H1 (cell line): ENCODE measurements around the gene DCTPP1. TPM values are rescaled to one million over a fixed set of nuclear protein-coding genes. Genes with fewer than 3 reads are reported as not detected.

Source experiments
- CTCF ChIA-PET: fragments of 300-600 bp; sonication (Branson Sonifier 250); formaldehyde crosslinking; loops from one replicate; lab custom pipeline; 2021; ENCODE audit not compliant: partially characterized antibody; lab: Charles Lee
- POLR2A ChIA-PET: fragments of 300-600 bp; sonication (Branson Sonifier 250); formaldehyde crosslinking; loops from one replicate; lab custom pipeline; 2021; ENCODE audit warnings: inconsistent platforms; ENCODE audit not compliant: partially characterized antibody; lab: Charles Lee
- DNase-seq, 2 experiments: peaks; one replicate each; pipeline versions ENCODE4 v3.0.0 to v3.0.0-alpha.2; 2010 to 2022; ENCODE audit warnings: low spot score in 2 of 2, low read depth in 1 of 2, mixed read lengths in 1 of 2
- FAIRE-seq: peaks from 2 replicates; lab custom pipeline; 2011; peaks lifted over from hg19 to GRCh38; lab: Jason Lieb, UNC
- H2AFZ ChIP-seq: 2 replicates; pipeline ENCODE4 v1.8.1; 2012; ENCODE audit warnings: low read length, inconsistent platforms
- H2AK5ac ChIP-seq: 2 replicates; pipeline ENCODE4 v1.6.1; 2013; ENCODE audit warnings: low read depth, low read length
- H2BK120ac ChIP-seq: replicated peaks from 2 replicates; pipeline ENCODE3; 2013; ENCODE audit warnings: low read depth, low read length, inconsistent platforms
- H2BK12ac ChIP-seq: 2 replicates; pipeline ENCODE4 v1.6.1; 2013; ENCODE audit warnings: low read depth, low read length
- H2BK15ac ChIP-seq: 2 replicates; pipeline ENCODE4 v1.6.1; 2013; ENCODE audit warnings: low read length
- H2BK20ac ChIP-seq: 2 replicates; pipeline ENCODE4 v1.6.1; 2013; ENCODE audit warnings: low read length
- H2BK5ac ChIP-seq: 2 replicates; pipeline ENCODE4 v1.6.1; 2013; ENCODE audit warnings: low read depth, low read length
- H3K14ac ChIP-seq: 2 replicates; pipeline ENCODE4 v1.6.1; 2013; ENCODE audit warnings: inconsistent platforms; ENCODE audit not compliant: insufficient read length
- H3K18ac ChIP-seq: 2 replicates; pipeline ENCODE4 v1.6.1; 2013; ENCODE audit warnings: low read length; ENCODE audit errors: extremely low read depth
- H3K23ac ChIP-seq: 2 replicates; pipeline ENCODE4 v1.6.1; 2013; ENCODE audit warnings: inconsistent platforms; ENCODE audit not compliant: insufficient read length
- H3K23me2 ChIP-seq: 2 replicates; pipeline ENCODE4 v1.6.1; 2013; ENCODE audit warnings: low read depth, low read length
- H3K27ac ChIP-seq: 2 replicates; pipeline ENCODE4 v1.6.1; 2011; ENCODE audit warnings: low read depth, low read length, inconsistent platforms
- H3K27me3 ChIP-seq, 4 experiments: replicated peaks in 1 of 4; 1 replicate in 1 of 4; 2 replicates in 3 of 4; pipeline versions ENCODE4 v1.6.1 to v1.8.1; 2011 to 2013; ENCODE audit warnings: low read length in 3 of 4, mild to moderate bottlenecking in 3 of 4, inconsistent platforms in 2 of 4, mixed read lengths in 2 of 4, moderate library complexity in 1 of 4; ENCODE audit not compliant: control insufficient read depth in 3 of 4, insufficient read depth in 3 of 4; ENCODE audit errors: extremely low read depth in 1 of 4
- H3K36me3 ChIP-seq, 4 experiments: 2 replicates each; pipeline versions ENCODE4 v1.6.1 to v1.8.1; 2011 to 2013; ENCODE audit warnings: mild to moderate bottlenecking in 4 of 4, low read length in 3 of 4, moderate library complexity in 2 of 4, control low read depth in 1 of 4, inconsistent platforms in 1 of 4; ENCODE audit not compliant: insufficient read depth in 4 of 4, control insufficient read depth in 2 of 4
- H3K4ac ChIP-seq: replicated peaks from 2 replicates; pipeline ENCODE3; 2013; ENCODE audit warnings: low read length, low read depth, mixed read lengths, inconsistent platforms; ENCODE audit not compliant: insufficient read length
- H3K4me1 ChIP-seq, 4 experiments: replicated peaks in 1 of 4; 1 replicate in 1 of 4; 2 replicates in 3 of 4; pipeline versions ENCODE4 v1.6.1 to v1.8.1; 2011 to 2013; ENCODE audit warnings: low read length in 3 of 4, inconsistent platforms in 2 of 4, mixed read lengths in 1 of 4; ENCODE audit not compliant: insufficient read depth in 4 of 4, control insufficient read depth in 3 of 4
- H3K4me2 ChIP-seq, 2 experiments: 2 replicates each; pipeline versions ENCODE4 v1.6.1 to v1.8.1; 2011 to 2013; ENCODE audit warnings: low read depth in 2 of 2, low read length in 2 of 2, control low read depth in 1 of 2, inconsistent platforms in 1 of 2, mild to moderate bottlenecking in 1 of 2; ENCODE audit not compliant: insufficient read depth in 1 of 2
- H3K4me3 ChIP-seq, 4 experiments: fragments of 200-600, 300-600 bp in 1 of 4; sonication (generic), shearing (Covaris generic), sonication (Bioruptor Twin) in 1 of 4; 2 replicates each; pipeline versions ENCODE4 v1.5.1 to v1.8.1; 2011 to 2016; ENCODE audit warnings: low read length in 4 of 4, low read depth in 3 of 4, control low read depth in 2 of 4, inconsistent platforms in 2 of 4, mild to moderate bottlenecking in 2 of 4, mixed read lengths in 1 of 4, moderate library complexity in 1 of 4; ENCODE audit not compliant: insufficient read depth in 2 of 4; ENCODE audit errors: extremely low read depth in 1 of 4
- H3K56ac ChIP-seq: replicated peaks from 2 replicates; pipeline ENCODE3; 2013; ENCODE audit warnings: low read depth, mild to moderate bottlenecking, mixed read lengths, low read length, inconsistent platforms; ENCODE audit not compliant: insufficient read length
- H3K79me1 ChIP-seq: 2 replicates; pipeline ENCODE4 v1.6.1; 2013; ENCODE audit warnings: low read depth, low read length, control low read depth
- H3K79me2 ChIP-seq, 2 experiments: 2 replicates each; pipeline versions ENCODE4 v1.6.1 to v1.8.1; 2012 to 2013; ENCODE audit warnings: low read length in 2 of 2, mild to moderate bottlenecking in 2 of 2, inconsistent platforms in 1 of 2; ENCODE audit not compliant: insufficient read depth in 2 of 2, control insufficient read depth in 1 of 2
- H3K9ac ChIP-seq, 4 experiments: replicated peaks in 1 of 4; 1 replicate in 1 of 4; 2 replicates in 3 of 4; pipeline versions ENCODE4 v1.6.1 to v1.8.1; 2011 to 2013; ENCODE audit warnings: low read depth in 3 of 4, low read length in 3 of 4, control low read depth in 2 of 4, mild to moderate bottlenecking in 2 of 4, moderate library complexity in 2 of 4, inconsistent platforms in 1 of 4; ENCODE audit errors: extremely low read depth in 1 of 4
- H3K9me3 ChIP-seq, 2 experiments: 2 replicates each; pipeline versions ENCODE4 v1.6.1 to v1.8.1; 2012 to 2013; ENCODE audit warnings: mild to moderate bottlenecking in 2 of 2, moderate library complexity in 2 of 2, control low read depth in 1 of 2, inconsistent platforms in 1 of 2, low read depth in 1 of 2, low read length in 1 of 2, mixed read lengths in 1 of 2; ENCODE audit not compliant: insufficient read depth in 2 of 2
- H4K20me1 ChIP-seq, 2 experiments: replicated peaks in 1 of 2; 2 replicates each; pipeline versions ENCODE3 to v1.8.1; 2011 to 2013; ENCODE audit warnings: inconsistent platforms in 2 of 2, low read length in 2 of 2, mild to moderate bottlenecking in 1 of 2; ENCODE audit not compliant: insufficient read depth in 2 of 2, control insufficient read depth in 1 of 2
- H4K5ac ChIP-seq: 2 replicates; pipeline ENCODE4 v1.6.1; 2013; ENCODE audit warnings: low read length, low read depth, mixed read lengths, inconsistent platforms; ENCODE audit not compliant: insufficient read length
- H4K8ac ChIP-seq: 2 replicates; pipeline ENCODE4 v1.8.0; 2013; ENCODE audit warnings: mild to moderate bottlenecking, moderate library complexity, low read length, inconsistent platforms; ENCODE audit not compliant: insufficient read depth; ENCODE audit errors: extremely low read depth
- H4K91ac ChIP-seq: replicated peaks from 2 replicates; pipeline ENCODE3; 2013; ENCODE audit warnings: low read length, mixed read lengths, inconsistent platforms; ENCODE audit not compliant: insufficient read length
- CTBP2 ChIP-seq: IDR thresholded peaks from 2 replicates; pipeline ENCODE4 v1.7.0; 2011; ENCODE audit warnings: borderline replicate concordance, mild to moderate bottlenecking, moderate library complexity, mixed read lengths, low read length; ENCODE audit not compliant: insufficient read depth, insufficient read length
- CTCF ChIP-seq, 3 experiments: IDR thresholded peaks; 1 replicate in 2 of 3; 2 replicates in 1 of 3; pipeline versions ENCODE4 v1.5.1 to v1.6.1; 2011; ENCODE audit warnings: low read length in 3 of 3, mild to moderate bottlenecking in 3 of 3, inconsistent platforms in 2 of 3, low read depth in 1 of 3, moderate library complexity in 1 of 3; ENCODE audit not compliant: insufficient read depth in 1 of 3; ENCODE audit errors: control extremely low read depth in 1 of 3
- EGR1 ChIP-seq: IDR thresholded peaks from 2 replicates; pipeline ENCODE4 v1.6.1; 2011; ENCODE audit warnings: low read depth, low read length, borderline replicate concordance
- HDAC2 ChIP-seq, 2 experiments: fragments of 300-600 bp in 1 of 2; sonication (generic) in 1 of 2; IDR thresholded peaks; 2 replicates each; pipeline ENCODE4 v1.6.1; 2011 to 2012; ENCODE audit warnings: low read depth in 2 of 2, low read length in 2 of 2, mild to moderate bottlenecking in 2 of 2, moderate library complexity in 2 of 2, borderline replicate concordance in 1 of 2, inconsistent platforms in 1 of 2
- WGBS, 2 experiments: shearing (Covaris generic) in 1 of 2; methylation state at CpG; one replicate each; pipeline versions ENCODE4 v1.1.6 to v1.1.7; 2013 to 2015; ENCODE audit warnings: low lambda C conversion rate in 2 of 2, mixed read lengths in 2 of 2, inconsistent platforms in 1 of 2, low coverage in 1 of 2, missing lambda C conversion rate in 1 of 2; ENCODE audit not compliant: insufficient replicate concordance in 2 of 2, insufficient coverage in 1 of 2, insufficient read length in 1 of 2; ENCODE audit errors: extremely low coverage in 1 of 2, missing lambda C conversion rate in 1 of 2; 5-methylcytosine and 5-hydroxymethylcytosine counted together
- polyA plus RNA-seq, 7 experiments: library from polyadenylated mRNA; depleted of rRNA in 3 of 7; stranded (reverse) in 5 of 7; unstranded in 2 of 7; fragments of >200 nt in 5 of 7; fragments of 200-250 nt in 2 of 7; gene quantifications; 1 replicate in 5 of 7; 2 replicates in 1 of 7; 4 replicates in 1 of 7; pipeline versions ENCODE4 v1.2.1 to v1.2.3, GENCODE V29; 2011 to 2013; ENCODE audit warnings: missing spikeins in 2 of 7, mixed read lengths in 2 of 7
- total RNA-seq: library from RNA; stranded (reverse); fragmentation: NEBNext Ultra II Directional; extraction: Animal tissue kit (Norgen Biotek cat#: 25700); gene quantifications from 2 replicates; pipeline ENCODE4 v1.2.1, GENCODE V29; 2021
- TF ChIP-seq, protein P1 (sequence below): IDR thresholded peaks from 2 replicates; pipeline ENCODE4 v1.6.1; 2012; ENCODE audit warnings: inconsistent platforms
- TF ChIP-seq, protein P2 (sequence below): IDR thresholded peaks from 2 replicates; pipeline ENCODE4 v1.6.1; 2012; ENCODE audit warnings: inconsistent platforms

DCTPP1 gene
- total and polyA plus RNA-seq, 2 of the 8 experiments (the other 6 are each of a cell fraction or from before 2014, with no cell fraction given), result 94.5 to 103 TPM

GRCh38 chr16:30430428-30430970, 669 bp upstream of the DCTPP1 start:
- Histone ChIP-seq H2BK20ac (no peak overlapping the region), H4K5ac (peak overlapping the region; percentile 16), H4K91ac (peak overlapping the region; percentile 20), H2AK5ac (no peak overlapping the region), H3K27me3 (no peaks in the 10 kb centered on the region), H3K23me2 (peaks cover 7% of the 10 kb centered on the region; the same call in 1 of the 2 replicates), H3K27ac (peak overlapping the region; percentile 12; the same call in 1 of the 2 replicates), H2BK15ac (peak overlapping the region; percentile 66; the same call in 1 of the 2 replicates), H3K56ac (no peak overlapping the region), H3K14ac (no peak overlapping the region), H2AFZ (peak overlapping the region; percentile 93), H3K18ac (no peak overlapping the region; the same call in 1 of the 2 replicates), H3K9me3 (no peaks in the 10 kb centered on the region), H3K4me3 (peak overlapping the region in 1 of 4 experiments; percentile 84; a peak in 2 of 8 replicates), H3K4ac (no peak overlapping the region), H3K36me3 (peaks cover 8 to 14% (median 9%) of the 10 kb centered on the region in 4 experiments; a peak in 7 of 8 replicates), H2BK120ac (no peak overlapping the region), H3K4me2 (peak overlapping the region; percentile 48 to 55), H3K79me1 (peaks cover 3% of the 10 kb centered on the region; the same call in 1 of the 2 replicates), H3K9ac (peak overlapping the region in 1 of 4 experiments; percentile 38; a peak in 1 of 7 replicates), H3K23ac (no peak overlapping the region), H2BK12ac (no peak overlapping the region; the same call in 1 of the 2 replicates), H4K8ac (no peak overlapping the region), H3K4me1 (peaks cover 0 to 6% (median 4%) of the 10 kb centered on the region in 4 experiments; a peak in 4 of 7 replicates), H4K20me1 (peaks cover 2% of the 10 kb centered on the region in 2 experiments), H3K79me2 (peaks cover 0 to 21% of the 10 kb centered on the region in 2 experiments; a peak in 2 of 4 replicates), H2BK5ac (0 out of 2 replicates have a peak overlapping the region, but pooled peaks have one; percentile 9)
- ChIA-PET CTCF (interaction anchor here (0.7 to 2.5 kb wide), 34 partner anchors 12 to 374 kb away, joined by 3 to 17 read pairs (median 5); partner anchors contain the start of genes ZNF689, ZNF747 and ZNF764), POLR2A (interaction anchor here (0.6 to 2.3 kb wide), 17 partner anchors 12 to 226 kb away, joined by 3 to 15 read pairs (median 4); partner anchors contain the start of genes ZNF48, ZNF688, ZNF689 and ZNF747)
- WGBS, 2 experiments, result 53% methylated on average over 19 of the region's 19 CpGs; no CpG with 5 or more reads in 1 of the 2 experiments
- DNase-seq (no peak), FAIRE-seq (no peak)
- TF ChIP-seq HDAC2 (IDR thresholded peaks at IDR 0.05; ENCODE audit: borderline replicate concordance in 1 of 2, low read depth in 2 of 2, low read length in 2 of 2) (0 out of 4 replicates have a peak, but pooled peaks have one; percentile 10 to 32), CTCF (IDR thresholded peaks at IDR 0.05; ENCODE audit: control extremely low read depth in 1 of 3, insufficient read depth in 1 of 3, low read depth in 1 of 3, low read length in 3 of 3) (peak in 2 of 3 experiments; percentile 22 to 45; a peak in 1 of 4 replicates), EGR1 (no peak), CTBP2 (no peak)
- TF ChIP-seq, protein P1, sequence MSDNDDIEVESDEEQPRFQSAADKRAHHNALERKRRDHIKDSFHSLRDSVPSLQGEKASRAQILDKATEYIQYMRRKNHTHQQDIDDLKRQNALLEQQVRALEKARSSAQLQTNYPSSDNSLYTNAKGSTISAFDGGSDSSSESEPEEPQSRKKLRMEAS, result peak; percentile 98
- TF ChIP-seq, protein P2, sequence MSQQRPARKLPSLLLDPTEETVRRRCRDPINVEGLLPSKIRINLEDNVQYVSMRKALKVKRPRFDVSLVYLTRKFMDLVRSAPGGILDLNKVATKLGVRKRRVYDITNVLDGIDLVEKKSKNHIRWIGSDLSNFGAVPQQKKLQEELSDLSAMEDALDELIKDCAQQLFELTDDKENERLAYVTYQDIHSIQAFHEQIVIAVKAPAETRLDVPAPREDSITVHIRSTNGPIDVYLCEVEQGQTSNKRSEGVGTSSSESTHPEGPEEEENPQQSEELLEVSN, result peak; percentile 89
